ENCODE measurements around the gene TRIM28.

Gene TRIM28

DNA sequence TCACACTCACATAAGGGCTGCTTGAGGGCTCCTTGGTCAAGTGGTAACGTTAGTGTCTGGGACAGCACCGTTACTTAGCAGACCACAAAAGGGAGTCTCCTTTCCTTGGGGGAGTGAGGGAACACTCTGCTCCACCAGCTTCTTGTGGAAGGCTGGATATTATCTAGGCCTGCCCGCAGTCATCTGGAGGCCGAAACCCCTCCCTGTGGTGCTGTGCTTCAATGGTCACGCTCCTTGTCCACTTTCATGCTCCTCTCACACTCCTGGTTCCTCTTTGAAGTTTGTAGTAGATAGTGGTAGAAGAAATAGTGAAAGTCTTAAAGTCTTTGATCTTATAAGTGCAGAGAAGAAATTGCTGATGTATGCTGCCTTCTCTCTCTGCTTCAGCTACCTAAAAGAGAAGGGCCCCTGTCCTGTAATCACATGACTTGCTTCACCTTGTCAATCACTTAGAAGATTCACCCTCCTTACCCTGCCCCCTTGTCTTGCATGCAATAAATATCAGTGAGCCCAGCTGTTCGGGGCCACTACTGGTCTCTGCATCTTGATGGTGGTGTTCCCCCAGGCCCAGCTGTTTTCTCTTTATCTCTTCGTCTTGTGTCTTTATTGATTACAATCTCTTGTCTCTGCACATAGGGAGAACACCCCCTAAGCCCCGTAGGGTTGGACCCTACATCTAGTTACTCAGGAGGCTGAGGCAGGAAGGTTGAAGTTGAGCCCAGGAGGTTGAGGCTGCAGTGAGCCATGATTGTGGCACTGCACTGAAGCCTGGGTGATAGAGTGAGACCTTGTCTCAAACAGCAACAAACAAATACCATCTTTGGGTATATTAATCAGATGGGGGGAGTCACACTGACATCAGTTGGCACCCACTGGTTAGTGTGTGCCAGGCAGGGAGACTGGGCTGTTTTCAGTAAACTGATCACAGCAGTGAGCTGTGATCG, 40.9 kb downstream of the TRIM28 start:
- TF ChIP-seq, protein P1, sequence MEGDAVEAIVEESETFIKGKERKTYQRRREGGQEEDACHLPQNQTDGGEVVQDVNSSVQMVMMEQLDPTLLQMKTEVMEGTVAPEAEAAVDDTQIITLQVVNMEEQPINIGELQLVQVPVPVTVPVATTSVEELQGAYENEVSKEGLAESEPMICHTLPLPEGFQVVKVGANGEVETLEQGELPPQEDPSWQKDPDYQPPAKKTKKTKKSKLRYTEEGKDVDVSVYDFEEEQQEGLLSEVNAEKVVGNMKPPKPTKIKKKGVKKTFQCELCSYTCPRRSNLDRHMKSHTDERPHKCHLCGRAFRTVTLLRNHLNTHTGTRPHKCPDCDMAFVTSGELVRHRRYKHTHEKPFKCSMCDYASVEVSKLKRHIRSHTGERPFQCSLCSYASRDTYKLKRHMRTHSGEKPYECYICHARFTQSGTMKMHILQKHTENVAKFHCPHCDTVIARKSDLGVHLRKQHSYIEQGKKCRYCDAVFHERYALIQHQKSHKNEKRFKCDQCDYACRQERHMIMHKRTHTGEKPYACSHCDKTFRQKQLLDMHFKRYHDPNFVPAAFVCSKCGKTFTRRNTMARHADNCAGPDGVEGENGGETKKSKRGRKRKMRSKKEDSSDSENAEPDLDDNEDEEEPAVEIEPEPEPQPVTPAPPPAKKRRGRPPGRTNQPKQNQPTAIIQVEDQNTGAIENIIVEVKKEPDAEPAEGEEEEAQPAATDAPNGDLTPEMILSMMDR (conservative IDR thresholded peaks at IDR 0.05) = no peak
- H3K27ac ChIP-seq = no peak overlapping the region

DNA sequence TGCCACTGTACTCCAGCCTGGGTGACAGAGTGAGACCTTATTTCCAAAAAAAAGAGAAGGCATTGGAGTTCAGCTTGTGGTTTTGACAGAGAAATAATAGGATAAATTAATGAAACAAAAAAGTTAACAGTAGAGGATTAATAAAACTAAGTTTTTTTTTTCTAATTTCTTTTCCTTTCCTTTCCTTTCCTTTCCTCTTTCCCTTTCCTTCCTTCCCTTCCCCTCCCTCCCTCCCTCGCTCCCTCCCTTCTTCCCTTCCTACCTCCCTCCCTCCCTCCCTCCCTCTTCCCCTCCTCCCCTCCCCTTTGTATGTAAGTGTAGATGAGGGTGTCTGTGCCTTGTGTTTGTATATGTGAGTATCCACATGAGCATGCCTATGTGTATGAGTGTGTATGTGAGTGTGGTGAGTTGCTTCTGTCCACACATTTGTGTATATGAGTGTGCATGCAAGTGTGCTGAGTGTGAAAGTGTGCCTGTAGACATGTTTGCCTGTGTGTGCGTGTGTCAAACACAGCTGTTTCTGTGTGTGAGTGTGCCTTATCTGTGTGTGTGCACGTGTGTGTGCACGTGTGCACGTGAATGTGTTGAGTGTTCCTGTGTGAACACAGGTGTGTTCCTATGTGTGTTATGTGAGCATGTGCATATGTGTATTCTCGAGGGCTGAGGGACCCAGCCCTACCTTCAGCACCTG, 41.7 kb downstream of the TRIM28 start:
- TF ChIP-seq, protein P1 (conservative IDR thresholded peaks at IDR 0.05) = no peak
- no peak overlapping the region for H3K27ac ChIP-seq

DNA sequence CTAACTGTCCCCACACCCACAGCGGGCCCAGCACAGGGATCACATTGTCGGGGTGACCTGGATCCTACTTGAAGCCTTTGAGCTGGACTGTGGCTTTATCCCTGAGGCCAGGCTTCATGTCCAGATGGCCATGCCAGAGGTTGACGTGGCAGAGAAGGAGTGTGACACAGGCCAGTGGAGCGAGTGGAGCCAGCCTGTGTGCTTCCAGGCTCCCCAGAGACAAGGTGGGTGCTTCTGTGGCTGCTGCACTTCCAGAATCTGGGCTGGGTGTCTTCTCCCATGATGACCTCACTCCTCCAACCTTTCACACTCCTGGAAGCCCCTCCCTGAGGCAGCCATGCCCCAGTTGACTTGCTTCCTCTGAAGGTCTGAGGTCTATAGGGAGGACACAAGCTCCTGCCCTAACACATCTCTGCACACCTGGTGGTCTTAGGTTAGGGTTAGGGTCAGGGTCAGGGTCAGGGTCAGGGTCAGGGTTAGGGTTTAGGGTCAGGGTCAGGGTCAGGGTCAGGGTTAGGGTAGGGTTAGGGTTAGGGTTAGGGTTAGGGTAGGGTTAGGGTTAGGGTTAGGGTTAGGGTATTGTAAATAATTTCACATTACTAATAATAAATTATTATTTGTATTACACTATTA, 42.4 kb downstream of the TRIM28 start:
- TF ChIP-seq, protein P1 (conservative IDR thresholded peaks at IDR 0.05) = no peak
- no peak overlapping the region for H3K27ac ChIP-seq
